CD8-positive, alpha-beta memory T cell (primary cell): Measurements from ENCODE around the gene TENM4. TPM values are rescaled to one million over a fixed set of nuclear protein-coding genes. Genes with fewer than 3 reads are reported as not detected.
A peak's percentile ranks its signal among the peaks of the same experiment; 100 is the strongest.

Source experiments
- CTCF ChIA-PET: fragments of 350-600 bp; sonication (Branson Sonifier 250); formaldehyde crosslinking; loops from one replicate; lab custom pipeline; 2021; ENCODE audit warnings: antibody characterized with exemption; lab: Charles Lee
- POLR2A ChIA-PET: fragments of 350-600 bp; sonication (Branson Sonifier 250); formaldehyde crosslinking; loops from one replicate; lab custom pipeline; 2021; ENCODE audit warnings: antibody characterized with exemption; lab: Charles Lee
- DNase-seq, 5 donors: peaks; one replicate each; pipeline versions ENCODE4 v3.0.0 to v3.0.0-alpha.2; 2020 to 2022; ENCODE audit warnings: mixed read lengths in 1 of 5
- H3K27ac ChIP-seq: one replicate; pipeline ENCODE4 v1.7.0; 2013; ENCODE audit warnings: low read depth, mild to moderate bottlenecking, low read length, moderate library complexity
- H3K27me3 ChIP-seq: 2 replicates; pipeline ENCODE4 v1.7.0; 2013; ENCODE audit warnings: low read length, mild to moderate bottlenecking; ENCODE audit not compliant: insufficient read depth, poor library complexity, severe bottlenecking
- H3K36me3 ChIP-seq: 2 replicates; pipeline ENCODE4 v1.7.0; 2013; ENCODE audit warnings: mild to moderate bottlenecking, low read length, moderate library complexity; ENCODE audit not compliant: insufficient read depth
- H3K4me1 ChIP-seq: 2 replicates; pipeline ENCODE4 v1.7.0; 2013; ENCODE audit warnings: mild to moderate bottlenecking, low read length, moderate library complexity; ENCODE audit not compliant: insufficient read depth
- H3K4me3 ChIP-seq: 2 replicates; pipeline ENCODE4 v1.7.0; 2013; ENCODE audit warnings: mild to moderate bottlenecking, low read length
- H3K9me3 ChIP-seq: 2 replicates; pipeline ENCODE4 v1.7.0; 2013; ENCODE audit warnings: mild to moderate bottlenecking, low read length
- H3K27ac Mint-ChIP-seq, 8 donors: one replicate each; pipeline ENCODE4 v1.8.0; 2020 to 2021; ENCODE audit warnings: mixed read lengths in 8 of 8, mild to moderate bottlenecking in 6 of 8, inconsistent platforms in 3 of 8, moderate library complexity in 3 of 8
- H3K27me3 Mint-ChIP-seq, 2 donors: one replicate each; pipeline ENCODE4 v1.8.0; 2020 to 2021; ENCODE audit warnings: mixed read lengths in 2 of 2, mild to moderate bottlenecking in 1 of 2, moderate library complexity in 1 of 2
- H3K36me3 Mint-ChIP-seq, 3 donors: one replicate each; pipeline ENCODE4 v1.8.0; 2020 to 2021; ENCODE audit warnings: mixed read lengths in 3 of 3, inconsistent platforms in 1 of 3, mild to moderate bottlenecking in 1 of 3
- H3K4me1 Mint-ChIP-seq, 3 donors: one replicate each; pipeline ENCODE4 v1.8.0; 2020 to 2021; ENCODE audit warnings: mixed read lengths in 3 of 3, inconsistent platforms in 1 of 3, mild to moderate bottlenecking in 1 of 3
- H3K4me3 Mint-ChIP-seq, 7 donors: one replicate each; pipeline ENCODE4 v1.8.0; 2020 to 2021; ENCODE audit warnings: mixed read lengths in 7 of 7, mild to moderate bottlenecking in 6 of 7, moderate library complexity in 4 of 7, inconsistent platforms in 2 of 7
- H3K9me3 Mint-ChIP-seq, 5 donors: one replicate each; pipeline ENCODE4 v1.8.0; 2020 to 2022; ENCODE audit warnings: mixed read lengths in 5 of 5, mild to moderate bottlenecking in 3 of 5, moderate library complexity in 2 of 5, inconsistent platforms in 1 of 5
- polyA plus RNA-seq: library from polyadenylated mRNA; unstranded; fragments of 300-500 nt; fragmentation: Illumina TruSeq; gene quantifications from one replicate; pipeline ENCODE4 v1.2.3, GENCODE V29; 2021
- total RNA-seq, 2 experiments: library from RNA; stranded (reverse); gene quantifications; one replicate each; pipeline ENCODE4 v1.2.3, GENCODE V29; 2021

TENM4 gene
- total and polyA plus RNA-seq, 3 experiments from 2014 or later: not detected

DNA sequence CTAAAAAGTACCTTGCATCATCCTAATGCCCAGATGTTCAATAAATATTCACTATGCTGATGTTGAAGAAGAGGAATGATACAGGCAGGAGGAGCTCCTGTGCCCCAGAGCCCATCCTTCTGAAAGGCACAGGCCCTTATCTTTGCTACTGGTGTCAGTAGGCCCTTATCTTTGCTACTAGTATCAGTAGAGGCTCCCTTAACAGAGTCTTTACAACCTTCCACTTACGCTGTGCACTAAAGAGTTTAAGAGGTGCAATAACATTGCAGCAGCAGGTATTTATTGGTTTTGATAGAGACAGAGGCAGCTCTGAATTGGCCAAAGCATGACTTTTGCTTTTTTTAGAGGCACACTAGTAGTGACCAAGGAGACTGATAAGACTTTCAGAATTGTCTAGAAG is 174.4 kb downstream of the TENM4 start:
- Mint-ChIP-seq H3K36me3 (no peaks in the 10 kb centered on the region), H3K9me3 (no peaks in the 10 kb centered on the region), H3K4me3 (no peak overlapping the region), H3K4me1 (no peaks in the 10 kb centered on the region), H3K27ac (no peak overlapping the region), H3K27me3 (no peaks in the 10 kb centered on the region)
- no peak overlapping the region for H3K27ac ChIP-seq
- H3K4me3 ChIP-seq: no peak overlapping the region
- ChIA-PET POLR2A (no interaction called here), CTCF (no interaction called here)
- no peak for DNase-seq
- no peaks in the 10 kb centered on the region for H3K27me3 ChIP-seq
- no peaks in the 10 kb centered on the region for H3K4me1 ChIP-seq
- no peaks in the 10 kb centered on the region for H3K9me3 ChIP-seq
- no peaks in the 10 kb centered on the region for H3K36me3 ChIP-seq

DNA sequence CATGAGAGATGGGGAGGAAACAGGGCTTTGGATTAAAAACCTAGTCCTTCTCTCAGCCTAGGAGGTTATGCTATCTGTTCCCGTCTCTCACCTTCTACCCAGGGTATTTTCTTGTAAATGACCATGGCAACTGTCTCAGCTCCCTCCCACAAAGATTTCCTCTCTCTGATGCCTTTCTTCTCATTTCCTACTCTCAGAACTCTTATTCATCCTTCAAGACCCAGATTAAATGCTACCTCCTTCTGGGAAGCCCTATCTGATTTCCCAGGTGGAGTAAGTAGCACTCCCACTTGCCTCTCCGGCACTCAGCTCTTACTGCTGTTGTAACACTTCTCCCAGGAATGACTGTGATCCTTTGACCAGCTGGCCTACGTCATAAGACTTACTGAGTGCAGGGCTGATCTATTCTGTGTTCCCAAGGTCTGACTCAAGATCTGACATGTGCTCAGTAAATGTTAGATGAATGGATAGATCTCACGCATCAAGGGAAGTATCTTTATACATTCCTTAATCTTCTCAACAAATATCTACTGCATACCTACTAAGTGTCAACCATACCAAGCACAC is 175.0 kb downstream of the TENM4 start:
- no peaks in the 10 kb centered on the region for H3K36me3 ChIP-seq
- H3K4me3 Mint-ChIP-seq: no peak overlapping the region
- no peak overlapping the region for H3K4me3 ChIP-seq
- no peaks in the 10 kb centered on the region for H3K27me3 ChIP-seq
- H3K36me3 Mint-ChIP-seq: no peaks in the 10 kb centered on the region
- ChIA-PET CTCF (no interaction called here), POLR2A (no interaction called here)
- no peak for DNase-seq
- H3K9me3 Mint-ChIP-seq: no peaks in the 10 kb centered on the region
- H3K4me1 Mint-ChIP-seq: no peaks in the 10 kb centered on the region
- no peaks in the 10 kb centered on the region for H3K27me3 Mint-ChIP-seq
- H3K9me3 ChIP-seq: no peaks in the 10 kb centered on the region
- no peak overlapping the region for H3K27ac Mint-ChIP-seq
- no peaks in the 10 kb centered on the region for H3K4me1 ChIP-seq
- no peak overlapping the region for H3K27ac ChIP-seq

DNA sequence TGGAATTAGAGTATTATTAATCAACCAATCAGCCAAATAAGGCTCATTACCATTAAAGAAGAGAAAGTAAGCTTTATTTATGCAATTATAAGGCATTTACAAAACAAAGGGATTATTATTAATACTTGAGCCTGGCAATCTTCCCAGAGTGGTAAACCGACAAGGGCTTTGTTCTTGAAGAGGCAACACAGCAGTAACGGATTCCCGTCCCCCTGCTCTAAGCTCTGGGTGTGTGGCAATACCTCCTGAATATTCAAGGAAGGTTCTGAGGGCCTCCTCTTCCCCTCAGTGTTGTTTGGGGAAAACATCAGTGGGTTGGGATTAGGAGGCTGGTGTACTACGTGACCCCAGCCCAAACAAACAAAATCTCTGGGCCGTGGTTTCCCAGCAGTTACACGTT is 176.5 kb downstream of the TENM4 start:
- H3K27ac ChIP-seq: no peak overlapping the region
- H3K27me3 ChIP-seq: no peaks in the 10 kb centered on the region
- no peaks in the 10 kb centered on the region for H3K36me3 ChIP-seq
- H3K4me3 ChIP-seq: no peak overlapping the region
- H3K4me1 ChIP-seq: no peaks in the 10 kb centered on the region
- Mint-ChIP-seq H3K36me3 (no peaks in the 10 kb centered on the region), H3K4me3 (no peak overlapping the region), H3K27me3 (no peaks in the 10 kb centered on the region), H3K9me3 (peaks cover 0 to 3% (median 0%) of the 10 kb centered on the region in 5 donors), H3K4me1 (no peaks in the 10 kb centered on the region), H3K27ac (no peak overlapping the region)
- ChIA-PET CTCF (no interaction called here), POLR2A (no interaction called here)
- no peak for DNase-seq
- H3K9me3 ChIP-seq: no peaks in the 10 kb centered on the region

DNA sequence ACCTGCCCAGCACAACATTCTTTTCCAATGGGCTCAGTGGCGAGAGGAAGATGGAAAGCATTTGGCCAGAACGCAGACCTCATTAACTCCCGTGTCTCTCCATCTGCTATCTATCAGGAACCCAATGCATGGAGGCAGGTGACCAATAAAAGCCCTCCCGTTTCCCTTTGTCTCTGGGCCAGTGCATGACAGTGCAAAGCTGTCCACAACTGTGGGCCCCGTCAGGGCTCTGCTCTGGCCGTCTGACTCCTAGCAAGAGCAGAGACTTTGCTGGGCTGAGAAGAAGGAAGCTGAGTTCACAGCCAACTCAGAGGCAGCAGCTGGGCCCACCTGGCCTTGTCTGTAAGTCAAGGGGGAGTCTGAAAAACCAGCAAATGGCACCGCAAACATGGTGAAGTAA is 177.8 kb downstream of the TENM4 start:
- no peaks in the 10 kb centered on the region for H3K36me3 Mint-ChIP-seq
- H3K4me1 Mint-ChIP-seq: no peaks in the 10 kb centered on the region
- no peaks in the 10 kb centered on the region for H3K27me3 ChIP-seq
- no peak for DNase-seq
- peaks cover 0 to 3% (median 0%) of the 10 kb centered on the region in 5 donors for H3K9me3 Mint-ChIP-seq
- no peaks in the 10 kb centered on the region for H3K27me3 Mint-ChIP-seq
- ChIA-PET CTCF (no interaction called here), POLR2A (no interaction called here)
- no peak overlapping the region for H3K4me3 Mint-ChIP-seq
- H3K9me3 ChIP-seq: no peaks in the 10 kb centered on the region
- H3K27ac ChIP-seq: no peak overlapping the region
- H3K4me1 ChIP-seq: no peaks in the 10 kb centered on the region
- no peak overlapping the region for H3K4me3 ChIP-seq
- no peak overlapping the region for H3K27ac Mint-ChIP-seq
- no peaks in the 10 kb centered on the region for H3K36me3 ChIP-seq

DNA sequence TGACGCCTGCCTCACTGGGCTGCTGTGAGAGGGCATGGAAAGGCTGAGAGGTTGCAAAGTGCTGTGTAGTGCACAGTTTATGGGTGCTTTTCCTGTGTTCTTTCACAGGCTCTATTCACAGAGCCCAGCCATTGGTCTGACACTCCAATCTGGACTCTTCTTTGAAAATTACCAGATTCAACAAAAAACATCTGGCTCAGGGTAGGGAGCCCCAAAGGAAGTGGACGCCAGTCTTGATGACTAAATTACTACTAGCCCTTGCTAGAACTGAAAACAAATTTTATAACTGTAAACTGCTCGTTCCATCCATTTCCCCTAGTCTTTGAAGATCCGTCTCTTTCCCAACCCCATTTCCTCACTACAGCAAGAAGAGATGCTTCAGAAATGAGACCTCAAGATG is 178.6 kb downstream of the TENM4 start:
- CTCF ChIA-PET: no interaction called here
- no peaks in the 10 kb centered on the region for H3K4me1 Mint-ChIP-seq
- no peak overlapping the region for H3K4me3 ChIP-seq
- H3K9me3 Mint-ChIP-seq: peaks cover 0 to 3% (median 0%) of the 10 kb centered on the region in 5 donors
- H3K27me3 ChIP-seq: no peaks in the 10 kb centered on the region
- no peaks in the 10 kb centered on the region for H3K36me3 ChIP-seq
- H3K9me3 ChIP-seq: no peaks in the 10 kb centered on the region
- no peak overlapping the region for H3K27ac ChIP-seq
- no peak for DNase-seq
- H3K4me3 Mint-ChIP-seq: no peak overlapping the region
- H3K27ac Mint-ChIP-seq: no peak overlapping the region
- no peaks in the 10 kb centered on the region for H3K4me1 ChIP-seq
- no peaks in the 10 kb centered on the region for H3K36me3 Mint-ChIP-seq
- POLR2A ChIA-PET: no interaction called here
- no peaks in the 10 kb centered on the region for H3K27me3 Mint-ChIP-seq

DNA sequence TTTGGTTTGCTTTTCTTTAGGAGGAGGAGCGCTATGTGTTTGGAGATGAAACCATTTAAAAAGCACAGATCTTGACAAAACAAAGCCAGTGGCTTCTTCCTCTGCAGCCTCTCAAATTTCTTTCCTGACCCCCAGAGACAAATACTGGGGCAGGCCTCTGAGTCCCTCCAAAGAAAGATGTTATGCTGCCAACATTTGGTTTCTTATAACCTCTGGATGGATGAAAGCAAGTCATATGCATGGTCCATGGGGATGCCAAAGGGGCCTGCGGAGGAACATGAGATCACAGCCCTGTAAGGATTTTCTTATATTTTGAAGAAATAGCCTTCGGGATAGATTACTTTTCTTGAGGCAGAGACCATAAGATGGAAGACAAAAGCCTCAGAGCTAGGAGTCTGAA is 179.1 kb downstream of the TENM4 start:
- peaks cover 0 to 2% of the 10 kb centered on the region in 2 donors for H3K27me3 Mint-ChIP-seq
- H3K4me3 Mint-ChIP-seq: no peak overlapping the region
- H3K36me3 Mint-ChIP-seq: no peaks in the 10 kb centered on the region
- H3K4me1 Mint-ChIP-seq: no peaks in the 10 kb centered on the region
- CTCF ChIA-PET: no interaction called here
- Histone ChIP-seq H3K27ac (no peak overlapping the region), H3K27me3 (no peaks in the 10 kb centered on the region), H3K36me3 (no peaks in the 10 kb centered on the region), H3K4me1 (no peaks in the 10 kb centered on the region), H3K9me3 (no peaks in the 10 kb centered on the region), H3K4me3 (no peak overlapping the region)
- POLR2A ChIA-PET: no interaction called here
- peaks cover 0 to 3% (median 0%) of the 10 kb centered on the region in 5 donors for H3K9me3 Mint-ChIP-seq
- no peak overlapping the region for H3K27ac Mint-ChIP-seq
- no peak for DNase-seq

DNA sequence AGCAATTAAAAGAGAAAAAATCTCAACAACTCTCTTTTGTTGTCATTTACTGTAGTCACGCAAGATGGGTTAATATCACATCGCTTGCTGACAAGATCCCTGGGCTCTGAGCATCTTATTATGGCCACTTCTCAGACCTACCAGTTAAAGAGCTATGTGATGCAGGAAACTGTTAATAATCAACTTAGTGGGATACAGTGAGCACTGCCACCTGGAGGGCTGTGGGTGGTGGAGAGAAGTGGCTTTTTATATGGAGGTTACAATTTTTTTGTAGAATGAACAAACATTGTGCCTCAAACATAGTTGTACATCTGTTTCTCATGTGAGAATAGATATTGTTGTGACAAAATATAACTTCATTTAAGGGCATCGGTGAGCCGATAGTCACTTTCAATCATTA is 181.0 kb downstream of the TENM4 start:
- Histone ChIP-seq H3K4me3 (no peak overlapping the region), H3K36me3 (no peaks in the 10 kb centered on the region), H3K4me1 (no peaks in the 10 kb centered on the region), H3K27ac (no peak overlapping the region), H3K9me3 (no peaks in the 10 kb centered on the region), H3K27me3 (no peaks in the 10 kb centered on the region)
- no peak overlapping the region for H3K4me3 Mint-ChIP-seq
- H3K27ac Mint-ChIP-seq: no peak overlapping the region
- no peaks in the 10 kb centered on the region for H3K36me3 Mint-ChIP-seq
- ChIA-PET POLR2A (no interaction called here), CTCF (no interaction called here)
- H3K27me3 Mint-ChIP-seq: peaks cover 0 to 2% of the 10 kb centered on the region in 2 donors
- peaks cover 0 to 3% (median 0%) of the 10 kb centered on the region in 5 donors for H3K9me3 Mint-ChIP-seq
- H3K4me1 Mint-ChIP-seq: no peaks in the 10 kb centered on the region
- DNase-seq: no peak

DNA sequence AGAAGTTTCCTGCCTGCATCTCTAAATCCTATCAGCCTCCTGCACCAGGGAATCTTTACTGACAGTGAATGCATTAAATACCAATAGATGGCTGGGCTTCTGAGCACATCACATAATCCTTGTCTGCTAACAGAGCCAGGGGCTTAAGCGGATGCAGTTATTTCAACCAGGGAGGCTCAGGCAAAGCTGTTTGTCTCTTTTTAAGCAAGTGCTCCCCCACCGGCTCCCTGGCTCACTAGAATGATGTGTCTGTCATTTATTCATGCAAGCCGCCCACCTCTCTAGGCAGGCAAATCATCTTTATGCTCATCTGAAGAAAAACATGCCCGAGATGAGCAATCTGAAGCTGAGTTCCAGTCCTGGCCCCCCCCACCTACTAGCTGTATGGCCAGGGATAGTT is 182.3 kb downstream of the TENM4 start:
- Histone ChIP-seq H3K27me3 (no peaks in the 10 kb centered on the region), H3K36me3 (no peaks in the 10 kb centered on the region), H3K27ac (no peak overlapping the region), H3K4me1 (no peaks in the 10 kb centered on the region), H3K9me3 (no peaks in the 10 kb centered on the region), H3K4me3 (no peak overlapping the region)
- Mint-ChIP-seq H3K4me3 (no peak overlapping the region), H3K36me3 (no peaks in the 10 kb centered on the region), H3K27me3 (peaks cover 0 to 2% of the 10 kb centered on the region in 2 donors), H3K9me3 (peaks cover 0 to 5% (median 0%) of the 10 kb centered on the region in 5 donors), H3K27ac (peak overlapping the region in 1 of 8 donors; percentile 44), H3K4me1 (no peaks in the 10 kb centered on the region)
- no peak for DNase-seq
- POLR2A ChIA-PET: no interaction called here
- CTCF ChIA-PET: no interaction called here

DNA sequence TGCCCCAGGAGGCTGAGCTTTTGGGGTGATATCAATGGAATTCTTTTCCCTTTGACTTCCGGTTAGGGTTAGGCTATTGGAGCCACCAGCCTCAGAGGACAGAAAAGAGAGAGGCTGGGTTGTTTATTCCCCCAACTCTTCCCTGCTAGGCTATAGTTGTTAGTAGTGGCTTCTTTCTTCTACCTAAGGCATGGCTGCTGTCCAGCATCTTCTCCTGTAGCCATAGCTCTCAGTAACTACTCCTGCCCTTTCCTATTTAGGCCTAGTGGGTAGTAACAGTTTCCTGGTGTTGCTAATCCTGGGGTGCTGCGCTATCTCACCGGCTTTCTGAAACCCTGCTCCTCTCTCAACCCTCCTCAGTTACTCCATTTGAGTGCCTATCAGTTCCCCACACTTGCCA is 184.9 kb downstream of the TENM4 start:
- no peak overlapping the region for H3K27ac Mint-ChIP-seq
- no peaks in the 10 kb centered on the region for H3K4me1 Mint-ChIP-seq
- Histone ChIP-seq H3K27ac (no peak overlapping the region), H3K9me3 (no peaks in the 10 kb centered on the region), H3K4me1 (no peaks in the 10 kb centered on the region), H3K27me3 (no peaks in the 10 kb centered on the region), H3K36me3 (no peaks in the 10 kb centered on the region), H3K4me3 (no peak overlapping the region)
- ChIA-PET POLR2A (no interaction called here), CTCF (no interaction called here)
- peaks cover 0 to 5% (median 2%) of the 10 kb centered on the region in 5 donors for H3K9me3 Mint-ChIP-seq
- no peak overlapping the region for H3K4me3 Mint-ChIP-seq
- no peak for DNase-seq
- peaks cover 0 to 2% of the 10 kb centered on the region in 2 donors for H3K27me3 Mint-ChIP-seq
- H3K36me3 Mint-ChIP-seq: no peaks in the 10 kb centered on the region
